HG03060 (cell line): ENCODE data around the gene OR4C12.
"Not testable (repeated sequence)": the region's sequence is repeated elsewhere in the genome, so short reads cannot be mapped to it uniquely, and the experiment has no call there.

Source experiments
- ATAC-seq: cut with Tn5 transposase; IDR thresholded peaks from one replicate; pipeline ENCODE4 v1.9.1; 2021; ENCODE audit warnings: low read depth, moderate number of reproducible peaks; ENCODE audit not compliant: unreplicated experiment

OR4C12 gene

DNA sequence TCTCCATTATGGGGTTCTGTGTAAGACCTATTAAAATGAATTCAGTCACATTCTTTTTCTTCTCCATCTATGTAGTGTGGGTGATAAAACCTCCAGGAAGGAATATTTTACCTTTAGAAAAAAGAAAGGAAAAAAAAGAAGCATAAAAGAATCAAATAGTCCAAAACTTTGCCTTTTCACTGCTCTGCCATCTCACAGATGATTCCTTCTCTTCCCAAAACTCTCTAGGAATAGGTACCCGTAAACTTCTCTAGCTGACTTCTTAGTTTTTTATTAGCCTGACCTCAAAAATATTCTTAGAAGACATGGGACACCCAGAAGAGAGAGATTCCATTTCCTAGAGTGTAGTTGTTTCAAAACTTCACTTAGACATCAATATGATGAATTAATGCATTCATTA, at the start of gene OR4C12:
OR4C12 (minus strand) TSS at position 101 of the 400 bp plus-strand sequence; CDS start at position 67, 34 bp downstream.
- not testable (repeated sequence) for ATAC-seq

DNA sequence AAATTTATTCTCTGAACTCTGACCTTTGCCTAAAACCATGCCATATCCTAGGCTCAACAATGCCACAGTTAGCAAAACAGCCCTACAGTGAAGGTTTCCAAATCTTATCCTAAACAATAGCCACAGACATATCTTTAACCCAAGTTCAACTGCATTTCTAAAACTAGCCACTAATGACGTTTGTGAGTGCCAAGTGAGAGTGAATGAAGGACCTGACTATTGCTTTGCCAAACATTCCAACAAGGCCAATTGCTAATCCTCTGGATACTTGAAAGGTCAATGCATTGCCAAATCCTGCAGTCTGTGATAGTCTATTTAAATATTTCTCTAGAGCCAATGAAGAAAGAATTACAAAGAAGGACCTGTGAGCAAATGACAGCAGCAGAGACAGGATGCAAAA, 47.9 kb upstream of the OR4C12 start:
- no peak for ATAC-seq

DNA sequence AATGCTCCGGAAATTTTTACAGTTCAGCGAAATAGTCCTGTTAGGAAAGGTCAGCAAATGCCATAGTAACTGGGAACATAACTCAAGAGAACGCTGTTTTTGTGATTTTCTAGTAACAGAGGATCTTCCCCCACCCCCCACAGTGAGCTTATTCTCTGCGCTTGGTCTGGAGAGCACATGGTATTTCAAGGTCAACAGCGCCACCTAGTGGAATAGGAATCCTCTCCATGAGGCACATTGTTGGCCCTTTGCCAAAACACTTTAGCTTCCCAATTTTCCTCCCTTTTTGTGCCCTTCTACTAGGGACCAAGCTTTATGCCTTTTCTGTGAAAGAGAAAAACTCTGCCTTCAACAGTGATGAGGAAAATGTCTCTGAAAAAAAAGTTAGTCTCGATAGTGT, 13.2 kb upstream of the OR4C12 start:
- no peak for ATAC-seq

DNA sequence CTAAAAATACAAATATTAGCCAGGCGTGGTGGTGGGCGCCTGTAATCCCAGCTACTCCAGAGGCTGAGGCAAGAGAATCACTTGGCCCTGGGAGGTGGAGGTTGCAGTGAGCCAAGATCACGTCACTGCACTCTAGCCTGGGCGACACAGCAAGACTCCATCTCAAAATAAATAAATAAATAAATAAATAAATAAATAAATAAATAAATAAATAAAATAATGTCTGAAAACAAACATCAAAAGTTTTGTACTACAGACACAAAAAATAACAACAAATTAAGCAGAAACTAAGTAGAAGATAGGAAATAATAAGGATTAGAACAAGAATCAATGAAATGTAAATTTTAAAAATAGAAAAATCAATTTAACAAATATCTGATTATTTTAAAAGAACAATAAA, 8.9 kb downstream of the OR4C12 start:
- ATAC-seq, result not testable (repeated sequence)

DNA sequence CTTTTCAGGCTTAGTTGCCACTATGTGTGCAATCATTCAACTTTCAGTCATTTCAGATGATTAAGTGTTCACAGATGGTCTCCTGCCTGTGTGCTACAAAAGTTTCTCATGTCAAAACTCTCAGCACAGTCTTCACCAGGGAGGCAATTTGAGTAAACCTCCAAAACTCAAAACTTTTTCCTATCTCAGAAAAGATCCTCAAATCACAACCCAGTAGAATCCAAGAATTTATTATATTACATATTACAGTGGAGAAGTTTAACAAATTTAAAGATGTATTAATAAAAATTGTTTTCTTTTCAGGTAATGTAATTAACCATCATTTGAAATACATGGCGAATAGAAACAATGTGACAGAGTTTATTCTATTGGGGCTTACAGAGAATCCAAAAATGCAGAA, 30.2 kb downstream of the OR4C12 start, which contains the start of gene OR4C13:
OR4C13 (plus strand) TSS at position 301 of the 400 bp plus-strand sequence; CDS start at position 333, 32 bp downstream.
- ATAC-seq, result no peak

DNA sequence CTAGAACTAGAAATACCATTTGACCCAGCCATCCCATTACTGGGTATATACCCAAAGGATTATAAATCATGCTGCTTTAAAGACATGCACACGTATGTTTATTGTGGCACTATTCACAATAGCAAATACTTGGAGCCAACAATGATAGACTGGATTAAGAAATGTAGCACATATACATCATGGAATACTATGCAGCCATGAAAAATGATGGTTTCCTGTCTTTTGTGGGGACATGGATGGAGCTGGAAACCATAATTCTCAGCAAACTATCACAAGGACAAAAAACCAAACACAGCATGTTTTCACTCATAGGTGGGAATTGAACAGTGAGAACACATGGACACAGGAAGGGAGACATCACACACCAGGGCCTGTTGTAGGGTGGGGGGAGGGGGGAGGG, 33.6 kb downstream of the OR4C12 start:
- ATAC-seq, result not testable (repeated sequence)
